Measurements from ENCODE around the gene APOB.

DNA sequence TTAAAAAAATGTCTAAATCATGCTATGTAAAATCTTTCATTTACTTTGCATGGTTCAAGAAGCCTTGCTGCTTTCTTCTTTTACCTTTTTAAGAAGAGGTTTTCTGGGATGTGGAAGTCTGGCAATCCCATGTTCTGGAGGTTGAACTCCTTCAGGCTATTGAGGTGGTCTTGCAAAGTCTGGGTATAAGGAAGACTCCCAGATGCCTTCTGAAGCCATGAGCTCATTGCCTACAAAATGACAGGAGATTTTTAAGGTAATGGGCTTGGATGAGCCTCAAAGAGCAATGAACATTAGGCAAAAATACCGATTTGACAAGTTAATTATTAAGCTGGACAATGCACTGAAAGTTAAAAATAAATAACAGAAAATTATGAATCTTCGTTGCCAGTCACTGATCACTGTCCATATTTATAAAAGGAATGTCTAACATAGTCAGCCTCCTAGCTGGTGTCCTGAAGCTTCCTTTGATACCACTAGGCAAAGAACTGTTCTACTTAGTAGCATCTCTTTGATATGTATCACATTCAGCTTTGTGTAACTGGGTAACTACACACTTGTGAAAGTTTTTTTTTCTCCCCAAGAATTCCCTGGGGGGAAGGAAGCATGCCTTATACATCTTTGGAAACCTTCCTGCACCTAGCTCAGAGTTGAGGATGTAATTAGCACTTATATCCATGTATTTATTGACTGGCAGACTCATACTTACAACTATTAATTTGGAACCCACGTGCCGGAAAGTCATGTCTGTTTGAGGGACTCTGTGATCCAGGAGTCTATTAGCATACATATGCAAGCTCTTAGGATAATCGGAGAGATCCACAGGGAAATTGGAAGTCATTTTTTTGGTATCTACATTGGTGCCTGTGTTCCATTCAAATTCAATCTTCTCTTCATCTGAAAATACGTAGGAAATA, 29.3 kb downstream of the APOB start:
- TF ChIP-seq, protein P1, sequence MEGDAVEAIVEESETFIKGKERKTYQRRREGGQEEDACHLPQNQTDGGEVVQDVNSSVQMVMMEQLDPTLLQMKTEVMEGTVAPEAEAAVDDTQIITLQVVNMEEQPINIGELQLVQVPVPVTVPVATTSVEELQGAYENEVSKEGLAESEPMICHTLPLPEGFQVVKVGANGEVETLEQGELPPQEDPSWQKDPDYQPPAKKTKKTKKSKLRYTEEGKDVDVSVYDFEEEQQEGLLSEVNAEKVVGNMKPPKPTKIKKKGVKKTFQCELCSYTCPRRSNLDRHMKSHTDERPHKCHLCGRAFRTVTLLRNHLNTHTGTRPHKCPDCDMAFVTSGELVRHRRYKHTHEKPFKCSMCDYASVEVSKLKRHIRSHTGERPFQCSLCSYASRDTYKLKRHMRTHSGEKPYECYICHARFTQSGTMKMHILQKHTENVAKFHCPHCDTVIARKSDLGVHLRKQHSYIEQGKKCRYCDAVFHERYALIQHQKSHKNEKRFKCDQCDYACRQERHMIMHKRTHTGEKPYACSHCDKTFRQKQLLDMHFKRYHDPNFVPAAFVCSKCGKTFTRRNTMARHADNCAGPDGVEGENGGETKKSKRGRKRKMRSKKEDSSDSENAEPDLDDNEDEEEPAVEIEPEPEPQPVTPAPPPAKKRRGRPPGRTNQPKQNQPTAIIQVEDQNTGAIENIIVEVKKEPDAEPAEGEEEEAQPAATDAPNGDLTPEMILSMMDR (IDR thresholded peaks at IDR 0.05): no peak
- TF ChIP-seq GABPA (IDR thresholded peaks at IDR 0.05; ENCODE audit: low read depth): no peak
- TF ChIP-seq YY1 (IDR thresholded peaks at IDR 0.05; ENCODE audit: low read depth): no peak
- no peak for TF ChIP-seq MEF2A (IDR thresholded peaks at IDR 0.05; ENCODE audit: borderline replicate concordance, low read depth)
- no peak for TF ChIP-seq FOXM1 (IDR thresholded peaks at IDR 0.05; ENCODE audit: low read depth)
- TF ChIP-seq POLR2AphosphoS5 (IDR thresholded peaks at IDR 0.05; ENCODE audit: low read depth, low read length): no peak
